ENCODE results near the gene ACOX2. TPM values are rescaled to one million over a fixed set of nuclear protein-coding genes. Genes with fewer than 3 reads are reported as not detected.

ACOX2 gene
- total and polyA plus RNA-seq, 2 of the 13 experiments (the other 11 are each of a cell fraction or from before 2014, with no cell fraction given), result 42.6 to 98.5 TPM

DNA sequence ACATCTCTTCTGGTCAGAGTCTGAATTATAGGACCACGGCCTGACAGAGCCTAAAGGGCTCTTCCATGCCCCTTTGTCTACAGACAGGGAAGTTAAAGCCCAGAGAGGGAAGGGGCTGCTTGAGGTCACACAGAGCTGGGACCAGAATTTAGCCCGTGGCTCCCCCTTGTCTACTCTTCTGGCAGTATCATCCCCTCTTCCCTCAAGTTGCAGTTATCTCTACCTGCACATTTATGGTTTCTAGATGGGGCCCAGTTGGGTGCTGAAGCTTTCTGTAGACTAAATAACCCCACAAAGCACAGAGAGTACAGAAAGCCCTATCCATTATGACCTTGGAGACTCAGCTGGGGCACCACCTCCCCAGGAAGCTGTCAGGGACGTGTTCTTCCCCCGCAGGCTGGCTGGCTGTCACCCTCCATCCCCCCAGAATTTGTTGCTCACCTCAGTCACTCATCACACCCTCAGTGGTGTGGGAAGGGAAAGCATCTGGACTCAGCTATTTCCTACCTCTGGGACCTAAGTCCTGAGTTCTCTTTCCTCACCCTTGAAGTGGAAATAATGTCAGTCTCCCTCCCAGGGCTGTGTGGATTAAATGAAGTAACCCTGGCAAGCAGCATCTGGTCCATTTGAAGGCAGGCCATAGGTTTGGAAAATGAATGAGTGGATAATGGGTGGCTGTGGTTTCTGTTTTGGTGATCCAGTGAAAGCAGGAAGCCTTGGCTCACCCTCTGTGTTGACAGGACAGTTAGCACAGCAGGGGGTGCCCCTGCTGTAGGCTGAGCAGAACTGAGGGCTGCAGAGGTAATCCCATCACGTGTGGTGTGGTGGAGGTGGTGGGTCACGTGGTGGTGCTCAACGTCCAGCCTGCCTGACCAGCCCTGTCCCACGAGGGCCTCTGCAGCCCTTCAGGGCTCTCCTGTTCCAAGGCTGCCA is 16.3 kb downstream of the ACOX2 start (continued):
- no peak for TF ChIP-seq CAMTA2 (CRISPR knock-in tag; IDR thresholded peaks at IDR 0.05; ENCODE audit: borderline replicate concordance)
- TF ChIP-seq MTF2 (CRISPR knock-in tag; IDR thresholded peaks at IDR 0.05; ENCODE audit: borderline replicate concordance), result no peak
- no peak; the same call in 1 of the 2 replicates for TF ChIP-seq ZNF235 (CRISPR knock-in tag; IDR thresholded peaks at IDR 0.05; ENCODE audit: borderline replicate concordance)
- peak; percentile 49; the same call in 1 of the 2 replicates for TF ChIP-seq ZNF205 (CRISPR knock-in tag; IDR thresholded peaks at IDR 0.05)
- 0 out of 2 replicates have a peak, but pooled peaks have one; percentile 22 for TF ChIP-seq SIX1 (CRISPR knock-in tag; IDR thresholded peaks at IDR 0.05; ENCODE audit: borderline replicate concordance)
- TF ChIP-seq, protein P1, sequence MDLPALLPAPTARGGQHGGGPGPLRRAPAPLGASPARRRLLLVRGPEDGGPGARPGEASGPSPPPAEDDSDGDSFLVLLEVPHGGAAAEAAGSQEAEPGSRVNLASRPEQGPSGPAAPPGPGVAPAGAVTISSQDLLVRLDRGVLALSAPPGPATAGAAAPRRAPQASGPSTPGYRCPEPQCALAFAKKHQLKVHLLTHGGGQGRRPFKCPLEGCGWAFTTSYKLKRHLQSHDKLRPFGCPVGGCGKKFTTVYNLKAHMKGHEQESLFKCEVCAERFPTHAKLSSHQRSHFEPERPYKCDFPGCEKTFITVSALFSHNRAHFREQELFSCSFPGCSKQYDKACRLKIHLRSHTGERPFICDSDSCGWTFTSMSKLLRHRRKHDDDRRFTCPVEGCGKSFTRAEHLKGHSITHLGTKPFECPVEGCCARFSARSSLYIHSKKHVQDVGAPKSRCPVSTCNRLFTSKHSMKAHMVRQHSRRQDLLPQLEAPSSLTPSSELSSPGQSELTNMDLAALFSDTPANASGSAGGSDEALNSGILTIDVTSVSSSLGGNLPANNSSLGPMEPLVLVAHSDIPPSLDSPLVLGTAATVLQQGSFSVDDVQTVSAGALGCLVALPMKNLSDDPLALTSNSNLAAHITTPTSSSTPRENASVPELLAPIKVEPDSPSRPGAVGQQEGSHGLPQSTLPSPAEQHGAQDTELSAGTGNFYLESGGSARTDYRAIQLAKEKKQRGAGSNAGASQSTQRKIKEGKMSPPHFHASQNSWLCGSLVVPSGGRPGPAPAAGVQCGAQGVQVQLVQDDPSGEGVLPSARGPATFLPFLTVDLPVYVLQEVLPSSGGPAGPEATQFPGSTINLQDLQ (CRISPR knock-in tag; IDR thresholded peaks at IDR 0.05), result peak; percentile 79; the same call in 1 of the 2 replicates
- TF ChIP-seq SRSF9 (IDR thresholded peaks at IDR 0.05; ENCODE audit: borderline replicate concordance, insufficient read depth, low read depth, low read length, poor library complexity, severe bottlenecking), result no peak
- TF ChIP-seq ZNF264 (CRISPR knock-in tag; IDR thresholded peaks at IDR 0.05), result peak; percentile 71
- TF ChIP-seq KAT7 (CRISPR knock-in tag; IDR thresholded peaks at IDR 0.05; ENCODE audit: borderline replicate concordance), result no peak
- no peak for TF ChIP-seq ZNF343 (CRISPR knock-in tag; IDR thresholded peaks at IDR 0.05)
- TF ChIP-seq NR1H2 (CRISPR knock-in tag; IDR thresholded peaks at IDR 0.05; ENCODE audit: borderline replicate concordance, low read depth), result no peak; the same call in 1 of the 2 replicates
- peak; percentile 78; the same call in 1 of the 2 replicates for TF ChIP-seq MIER3 (CRISPR knock-in tag; IDR thresholded peaks at IDR 0.05; ENCODE audit: borderline replicate concordance)
- TF ChIP-seq, protein P2, sequence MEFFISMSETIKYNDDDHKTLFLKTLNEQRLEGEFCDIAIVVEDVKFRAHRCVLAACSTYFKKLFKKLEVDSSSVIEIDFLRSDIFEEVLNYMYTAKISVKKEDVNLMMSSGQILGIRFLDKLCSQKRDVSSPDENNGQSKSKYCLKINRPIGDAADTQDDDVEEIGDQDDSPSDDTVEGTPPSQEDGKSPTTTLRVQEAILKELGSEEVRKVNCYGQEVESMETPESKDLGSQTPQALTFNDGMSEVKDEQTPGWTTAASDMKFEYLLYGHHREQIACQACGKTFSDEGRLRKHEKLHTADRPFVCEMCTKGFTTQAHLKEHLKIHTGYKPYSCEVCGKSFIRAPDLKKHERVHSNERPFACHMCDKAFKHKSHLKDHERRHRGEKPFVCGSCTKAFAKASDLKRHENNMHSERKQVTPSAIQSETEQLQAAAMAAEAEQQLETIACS (CRISPR knock-in tag; IDR thresholded peaks at IDR 0.05), result no peak
- 0 out of 2 replicates have a peak, but pooled peaks have one; percentile 41 for TF ChIP-seq GZF1 (CRISPR knock-in tag; IDR thresholded peaks at IDR 0.05)
- TF ChIP-seq, protein P3, sequence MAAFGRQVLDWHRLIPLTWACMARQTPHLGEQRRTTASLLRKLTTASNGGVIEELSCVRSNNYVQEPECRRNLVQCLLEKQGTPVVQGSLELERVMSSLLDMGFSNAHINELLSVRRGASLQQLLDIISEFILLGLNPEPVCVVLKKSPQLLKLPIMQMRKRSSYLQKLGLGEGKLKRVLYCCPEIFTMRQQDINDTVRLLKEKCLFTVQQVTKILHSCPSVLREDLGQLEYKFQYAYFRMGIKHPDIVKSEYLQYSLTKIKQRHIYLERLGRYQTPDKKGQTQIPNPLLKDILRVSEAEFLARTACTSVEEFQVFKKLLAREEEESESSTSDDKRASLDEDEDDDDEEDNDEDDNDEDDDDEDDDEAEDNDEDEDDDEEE (CRISPR knock-in tag; IDR thresholded peaks at IDR 0.05), result no peak
- no peak for TF ChIP-seq HOXA9 (CRISPR knock-in tag; IDR thresholded peaks at IDR 0.05; ENCODE audit: borderline replicate concordance)
- no peak for TF ChIP-seq DNMT3B (CRISPR knock-in tag; conservative IDR thresholded peaks at IDR 0.05)
- TF ChIP-seq AHR (CRISPR knock-in tag; IDR thresholded peaks at IDR 0.05), result no peak
- peak; percentile 61; the same call in 1 of the 2 replicates for TF ChIP-seq KAT8 (CRISPR knock-in tag; IDR thresholded peaks at IDR 0.05)
- TF ChIP-seq KLF9 (CRISPR knock-in tag; IDR thresholded peaks at IDR 0.05; ENCODE audit: low read depth), result no peak
- TF ChIP-seq, protein P4, sequence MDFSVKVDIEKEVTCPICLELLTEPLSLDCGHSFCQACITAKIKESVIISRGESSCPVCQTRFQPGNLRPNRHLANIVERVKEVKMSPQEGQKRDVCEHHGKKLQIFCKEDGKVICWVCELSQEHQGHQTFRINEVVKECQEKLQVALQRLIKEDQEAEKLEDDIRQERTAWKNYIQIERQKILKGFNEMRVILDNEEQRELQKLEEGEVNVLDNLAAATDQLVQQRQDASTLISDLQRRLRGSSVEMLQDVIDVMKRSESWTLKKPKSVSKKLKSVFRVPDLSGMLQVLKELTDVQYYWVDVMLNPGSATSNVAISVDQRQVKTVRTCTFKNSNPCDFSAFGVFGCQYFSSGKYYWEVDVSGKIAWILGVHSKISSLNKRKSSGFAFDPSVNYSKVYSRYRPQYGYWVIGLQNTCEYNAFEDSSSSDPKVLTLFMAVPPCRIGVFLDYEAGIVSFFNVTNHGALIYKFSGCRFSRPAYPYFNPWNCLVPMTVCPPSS (IDR thresholded peaks at IDR 0.05), result no peak
- no peak for TF ChIP-seq ZNF3 (CRISPR knock-in tag; IDR thresholded peaks at IDR 0.05)
- TF ChIP-seq HDAC2 (CRISPR knock-in tag; IDR thresholded peaks at IDR 0.05), result peak; percentile 80
